Measurements from ENCODE around the gene HSD17B12.

Gene HSD17B12

GRCh38 chr11:43904742-43905535, 224.4 kb downstream of the HSD17B12 start:
- DNase-seq (ENCODE audit: low read depth, low spot score): no peak
- Histone ChIP-seq H3K9me3 (ENCODE audit: control insufficient read depth, insufficient read depth, low read length) (no peaks in the 10 kb centered on the region), H3K4me3 (ENCODE audit: low read length) (no peak overlapping the region), H3K27ac (ENCODE audit: low read length) (no peak overlapping the region), H3K4me1 (ENCODE audit: control insufficient read depth, insufficient read depth, low read length) (no peaks in the 10 kb centered on the region), H3K27me3 (ENCODE audit: control insufficient read depth, insufficient read depth, low read length) (no peaks in the 10 kb centered on the region), H3K36me3 (ENCODE audit: control insufficient read depth, insufficient read depth, low read length) (no peaks in the 10 kb centered on the region)
- no CpG with 5 or more reads among the region's 10 CpGs for WGBS (ENCODE audit: insufficient coverage, insufficient read length)

GRCh38 chr11:43905813-43906241, 225.3 kb downstream of the HSD17B12 start:
- H3K4me1 ChIP-seq (ENCODE audit: control insufficient read depth, insufficient read depth, low read length): no peaks in the 10 kb centered on the region
- no peaks in the 10 kb centered on the region for H3K36me3 ChIP-seq (ENCODE audit: control insufficient read depth, insufficient read depth, low read length)
- no CpG with 5 or more reads among the region's 2 CpGs for WGBS (ENCODE audit: insufficient coverage, insufficient read length)
- no peak for DNase-seq (ENCODE audit: low read depth, low spot score)
- no peaks in the 10 kb centered on the region for H3K27me3 ChIP-seq (ENCODE audit: control insufficient read depth, insufficient read depth, low read length)
- no peak overlapping the region for H3K4me3 ChIP-seq (ENCODE audit: low read length)
- no peaks in the 10 kb centered on the region for H3K9me3 ChIP-seq (ENCODE audit: control insufficient read depth, insufficient read depth, low read length)
- no peak overlapping the region for H3K27ac ChIP-seq (ENCODE audit: low read length)
